Islet precursor cell (in vitro differentiated cells): ENCODE measurements around the gene TOX3.

Source experiments
- DNase-seq: peaks from one replicate; pipeline ENCODE4 v3.0.0-alpha.2; 2018

TOX3 gene

GRCh38 chr16:52489894-52490293, 57.0 kb downstream of the TOX3 start:
- no peak for DNase-seq

DNA sequence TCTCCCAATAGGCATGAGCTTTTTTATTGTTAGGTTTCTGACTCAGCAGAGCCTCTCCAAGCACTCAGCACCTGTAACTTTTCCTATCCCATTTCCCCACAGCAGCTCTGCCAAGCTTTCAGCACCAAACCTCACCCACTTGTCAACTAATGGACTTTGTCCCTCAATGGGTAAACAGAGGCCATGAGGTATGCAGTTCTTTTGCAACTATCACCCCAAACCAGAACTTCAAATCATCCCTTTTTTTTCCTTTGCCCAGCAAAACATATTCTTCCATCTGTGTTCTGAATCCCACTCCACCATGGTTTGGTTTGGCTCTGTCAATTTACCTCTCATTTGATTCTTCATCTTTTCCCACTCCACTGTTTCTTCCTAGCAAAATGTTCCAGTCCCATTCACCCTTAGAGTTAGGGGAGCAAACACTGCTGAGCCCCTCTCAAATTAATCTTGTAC, 58.1 kb downstream of the TOX3 start:
- DNase-seq, result no peak

DNA sequence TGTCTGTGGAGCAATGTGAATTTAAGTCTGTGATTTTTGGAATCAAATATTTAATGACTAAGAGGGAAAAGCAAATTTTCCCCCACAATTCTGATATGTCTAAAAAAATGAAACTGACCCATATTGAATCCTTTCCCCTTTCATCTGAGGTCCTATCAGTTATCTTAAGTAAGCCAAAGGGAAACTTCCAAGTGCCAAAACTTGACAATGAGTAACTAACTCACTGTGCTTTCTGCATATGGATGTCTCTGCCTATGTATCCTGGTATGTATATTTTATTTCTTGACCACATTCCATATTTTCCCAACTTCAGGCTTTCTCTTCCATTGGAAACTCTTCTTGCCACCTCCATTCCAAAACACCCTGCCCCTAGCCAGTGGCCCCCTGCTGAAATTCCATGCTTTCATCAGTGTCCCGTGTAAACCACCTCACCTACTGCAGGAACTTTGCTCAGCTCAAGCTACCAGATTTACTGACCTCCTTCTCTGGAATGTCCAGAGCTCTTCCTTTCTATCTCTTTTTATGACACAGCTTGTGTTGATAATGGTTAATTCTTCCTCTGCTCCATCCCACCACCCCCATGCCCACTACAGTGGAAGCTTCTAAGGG, 59.0 kb downstream of the TOX3 start:
- no peak for DNase-seq

DNA sequence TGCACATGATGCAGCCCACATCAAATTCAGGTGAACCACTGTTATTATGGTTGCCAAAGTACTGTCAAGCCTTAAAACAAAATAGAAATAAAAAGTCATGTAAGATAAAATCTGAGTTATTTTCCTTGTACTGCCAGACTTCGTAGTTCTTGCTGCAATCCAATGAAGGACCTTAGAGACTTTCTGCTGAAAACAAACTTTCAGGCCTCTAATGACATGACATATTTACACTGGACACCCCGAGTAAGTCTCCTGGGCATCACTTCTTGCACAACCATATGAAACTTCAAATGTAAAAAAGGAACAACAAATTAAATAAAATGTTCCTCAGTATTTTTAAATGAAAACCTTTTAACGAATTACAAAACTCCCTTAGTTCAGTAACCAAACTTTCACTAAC, 66.7 kb downstream of the TOX3 start:
- DNase-seq, result no peak

- DNase-seq, result no peak
Measured at GRCh38 chr16:52476111-52476510, 70.8 kb downstream of the TOX3 start.

DNA sequence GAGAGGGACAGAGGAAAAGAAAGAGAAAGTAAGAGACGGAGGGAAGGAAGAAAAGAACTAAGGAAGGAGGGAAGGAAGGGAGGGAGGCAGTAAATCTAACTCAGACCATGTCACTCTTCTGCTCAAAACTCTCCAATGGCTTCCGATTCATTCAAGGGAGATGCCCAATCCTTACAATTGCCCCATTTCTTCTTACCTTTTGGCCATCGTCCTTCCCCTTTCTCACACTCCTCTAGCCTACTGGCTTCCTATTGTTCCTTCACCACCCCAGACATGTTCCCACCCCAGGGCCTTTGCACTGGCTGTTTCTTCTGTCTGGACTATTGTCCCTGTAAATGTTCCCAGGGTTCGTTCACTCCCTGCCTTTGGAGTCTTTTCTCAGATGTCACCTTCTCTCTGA, 72.3 kb downstream of the TOX3 start:
- no peak for DNase-seq

- DNase-seq, result no peak
Measured at GRCh38 chr16:52473096-52473495, 73.8 kb downstream of the TOX3 start.

DNA sequence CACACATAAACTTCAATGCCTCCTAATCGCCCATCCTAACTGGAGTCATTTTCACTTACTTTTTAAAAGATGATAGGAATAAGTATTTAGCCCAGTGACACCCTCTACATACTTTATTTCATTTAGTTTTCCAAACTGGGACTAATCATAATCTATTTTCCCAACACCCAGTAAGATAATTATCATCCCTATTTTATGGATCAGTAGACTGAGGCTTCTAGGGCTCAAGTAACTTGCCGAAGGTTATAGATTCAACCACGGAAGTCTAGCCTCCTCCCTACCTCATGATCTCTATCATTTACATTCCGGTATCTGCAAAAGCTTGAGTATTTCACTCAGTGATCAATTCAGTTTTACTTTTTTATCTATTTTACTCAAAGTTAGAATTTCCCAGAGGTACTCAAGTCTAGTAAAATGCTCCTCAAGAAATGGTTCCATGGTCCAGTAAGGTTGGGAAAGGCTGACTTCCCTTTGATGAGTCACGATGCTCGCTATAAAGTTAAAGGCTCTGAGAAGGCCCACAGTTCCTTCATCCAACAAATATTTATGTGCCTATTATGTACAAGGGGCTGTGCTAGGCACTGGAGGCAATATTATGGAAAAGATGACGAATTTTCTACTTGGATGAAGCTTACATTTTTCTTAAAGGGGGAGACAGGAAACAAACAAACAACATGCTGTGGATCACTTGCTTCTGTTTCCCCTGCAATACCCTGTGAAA, 75.1 kb downstream of the TOX3 start:
- no peak for DNase-seq

DNA sequence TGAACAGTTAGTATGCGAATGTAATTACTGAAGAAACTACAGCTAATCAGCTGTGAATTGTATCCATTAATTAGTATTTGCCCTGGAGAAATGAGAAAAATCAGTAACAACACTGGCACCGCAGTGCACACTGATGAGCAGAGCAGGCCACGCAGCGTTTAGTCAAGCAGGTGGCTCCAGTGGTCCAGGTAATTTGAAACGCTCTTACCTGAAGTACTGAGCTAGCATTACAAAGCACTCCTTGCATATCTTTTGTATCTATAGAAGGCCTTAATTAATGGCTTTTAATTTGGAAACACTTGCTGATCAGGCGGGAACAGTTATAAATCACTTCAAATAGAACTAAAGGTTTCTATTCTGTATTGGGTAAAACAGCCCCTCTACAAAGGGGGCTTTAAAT, 76.4 kb downstream of the TOX3 start:
- no peak for DNase-seq

DNA sequence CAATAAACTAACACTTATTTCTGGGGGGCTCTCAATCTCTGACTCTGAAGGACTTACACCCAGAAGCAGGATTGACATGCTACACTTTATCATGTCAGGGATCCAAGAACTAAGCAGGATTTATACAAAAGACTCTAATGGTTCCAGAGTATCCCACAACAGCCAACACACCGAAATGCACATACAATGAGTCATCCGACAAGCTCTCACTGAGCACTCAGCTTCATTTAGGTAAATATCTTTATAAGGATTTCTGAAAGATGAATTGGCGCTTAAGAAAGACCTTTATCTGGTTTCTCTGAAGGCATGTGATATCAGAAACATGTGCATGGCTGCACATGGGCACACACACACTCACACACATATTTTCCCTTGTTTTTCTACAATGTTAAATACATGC, 77.2 kb downstream of the TOX3 start:
- DNase-seq, result peak; percentile 65

GRCh38 chr16:52469091-52469490, 77.9 kb downstream of the TOX3 start:
- DNase-seq, result no peak

DNA sequence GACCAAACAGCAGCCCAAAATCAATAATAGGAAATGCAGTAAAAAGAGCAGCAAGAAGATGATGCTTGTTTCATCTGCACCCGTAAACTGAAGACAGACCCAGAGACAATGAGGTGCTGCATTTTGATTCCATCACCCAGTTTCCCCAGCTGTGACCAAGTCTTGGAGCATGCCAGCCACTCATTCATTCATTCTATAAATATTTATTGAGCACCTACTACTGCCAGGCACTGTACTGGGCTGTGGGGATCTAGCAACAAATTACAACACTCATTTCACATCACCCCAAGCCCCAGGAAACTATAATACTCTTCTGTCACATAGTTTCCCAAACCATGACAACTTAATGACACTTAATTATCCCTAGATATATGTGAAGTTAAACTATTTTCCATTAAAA, 79.2 kb downstream of the TOX3 start:
- no peak for DNase-seq

DNA sequence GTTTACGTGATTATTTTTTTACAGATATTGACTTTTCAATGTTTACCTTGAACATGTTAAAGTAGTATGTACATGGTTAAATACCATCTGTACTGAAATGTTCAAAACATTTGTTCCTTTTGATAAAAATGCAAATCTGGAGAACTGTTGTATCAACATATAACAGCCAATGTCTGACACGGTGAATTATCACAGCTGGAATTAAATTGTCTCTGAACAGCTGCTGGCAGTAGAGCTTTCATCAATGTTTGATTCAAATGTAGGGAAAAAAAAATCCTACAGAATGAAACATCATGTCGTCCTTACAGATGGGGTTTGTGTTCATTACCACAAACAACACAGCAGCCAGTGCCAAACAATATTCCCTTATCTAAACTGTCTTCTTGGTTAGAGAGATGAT, 79.9 kb downstream of the TOX3 start:
- DNase-seq, result no peak

GRCh38 chr16:52465711-52466267, 81.2 kb downstream of the TOX3 start:
- no peak for DNase-seq

DNA sequence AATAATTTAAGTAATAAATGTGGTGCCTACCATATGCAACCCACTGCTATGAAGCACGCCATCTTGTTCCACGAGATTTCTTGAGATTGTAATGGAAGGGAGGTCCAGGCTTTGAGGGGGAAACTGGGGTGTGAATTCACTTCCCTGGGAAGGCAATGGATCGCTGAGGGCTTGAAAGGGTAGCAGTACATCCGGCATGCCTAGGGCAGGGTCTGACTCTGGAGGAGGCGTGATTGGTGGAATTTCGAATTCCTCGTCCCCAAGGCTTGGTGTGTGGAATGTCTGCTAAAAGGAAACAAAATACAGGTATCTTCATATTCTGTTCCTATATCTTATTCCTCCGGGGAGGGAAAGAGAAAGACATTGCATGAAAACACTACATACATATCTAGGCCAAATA, 83.0 kb downstream of the TOX3 start:
- no peak for DNase-seq

- DNase-seq, result no peak
Measured at GRCh38 chr16:52462816-52463215, 84.1 kb downstream of the TOX3 start.

- no peak for DNase-seq
Measured at GRCh38 chr16:52460639-52461178, 86.2 kb downstream of the TOX3 start.

- peak; percentile 92 for DNase-seq
Measured at GRCh38 chr16:52456368-52456767, 90.6 kb downstream of the TOX3 start.

DNA sequence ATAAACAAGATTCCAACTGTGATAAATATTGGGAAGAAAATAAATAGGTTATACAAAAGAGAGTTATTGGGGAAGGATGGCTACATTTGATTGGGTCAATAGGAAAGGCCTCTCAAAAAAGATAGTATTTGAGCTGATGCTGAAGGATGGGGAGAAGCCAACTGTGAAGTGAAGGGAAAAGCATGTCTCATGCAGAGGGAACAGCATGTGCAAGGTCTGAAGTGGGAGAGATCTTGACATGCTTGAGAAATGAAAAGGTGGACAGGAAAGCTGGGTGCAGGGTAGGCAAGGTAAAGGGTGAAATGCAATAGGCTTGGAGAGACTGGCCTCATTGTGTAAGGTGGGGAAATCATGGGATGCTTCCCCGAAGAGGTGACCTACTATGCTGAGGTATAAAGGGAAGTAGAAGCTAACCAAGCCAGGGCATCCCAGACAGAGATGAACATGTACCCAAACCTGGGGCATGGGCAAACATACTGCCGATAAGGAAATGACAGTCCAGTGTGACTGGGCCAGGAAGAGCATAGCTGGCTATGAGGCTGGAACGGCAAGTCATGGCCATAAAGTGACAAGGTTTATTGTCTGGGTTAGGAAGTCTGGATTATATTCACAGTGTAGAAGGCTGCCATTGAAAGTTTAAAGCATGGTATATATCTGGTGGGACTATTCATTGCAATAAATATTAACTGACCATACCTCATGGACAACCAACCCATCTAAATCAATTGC, 91.2 kb downstream of the TOX3 start:
- DNase-seq, result no peak

DNA sequence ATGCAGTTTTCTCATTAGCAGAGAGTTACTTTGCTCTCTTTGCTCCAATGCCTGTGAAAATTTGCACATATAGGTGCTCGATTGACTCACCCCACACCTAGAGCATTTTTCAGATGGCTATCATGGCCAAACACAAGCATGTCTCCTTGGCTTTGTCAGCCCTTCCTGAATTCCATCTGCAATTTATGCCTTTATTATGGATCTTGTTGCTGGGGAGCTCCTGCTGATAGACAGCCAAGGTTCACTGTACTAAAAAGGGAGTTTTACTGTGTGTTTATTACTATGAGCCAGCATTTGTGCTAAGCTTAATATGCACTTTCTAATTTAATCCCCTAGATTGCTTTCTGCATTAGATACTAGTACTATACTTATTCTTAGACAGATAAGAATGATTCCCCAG, 93.3 kb downstream of the TOX3 start:
- DNase-seq, result no peak

GRCh38 chr16:52451971-52452421, 94.9 kb downstream of the TOX3 start:
- DNase-seq, result no peak

- no peak for DNase-seq
Measured at GRCh38 chr16:52450916-52451315, 96.0 kb downstream of the TOX3 start.

DNA sequence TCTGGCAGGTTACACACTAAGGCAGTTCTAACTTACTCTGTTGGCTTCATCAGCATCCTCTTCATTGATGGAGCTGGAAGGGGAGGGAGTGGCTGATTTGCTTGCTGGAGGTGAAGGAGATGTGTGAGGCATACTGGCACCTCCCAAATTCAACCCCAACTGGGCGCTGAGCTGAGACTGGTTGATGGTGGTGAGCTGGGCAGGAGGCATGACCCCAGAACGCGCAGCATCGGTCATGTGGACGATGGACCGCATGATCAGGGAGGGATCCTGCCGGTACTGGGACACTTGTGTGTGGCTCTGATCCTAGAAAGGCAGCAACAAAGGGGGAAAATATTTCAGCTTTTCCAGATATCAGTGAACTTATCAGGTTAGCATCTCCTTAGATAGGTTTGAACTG, 96.7 kb downstream of the TOX3 start:
- DNase-seq, result no peak

DNA sequence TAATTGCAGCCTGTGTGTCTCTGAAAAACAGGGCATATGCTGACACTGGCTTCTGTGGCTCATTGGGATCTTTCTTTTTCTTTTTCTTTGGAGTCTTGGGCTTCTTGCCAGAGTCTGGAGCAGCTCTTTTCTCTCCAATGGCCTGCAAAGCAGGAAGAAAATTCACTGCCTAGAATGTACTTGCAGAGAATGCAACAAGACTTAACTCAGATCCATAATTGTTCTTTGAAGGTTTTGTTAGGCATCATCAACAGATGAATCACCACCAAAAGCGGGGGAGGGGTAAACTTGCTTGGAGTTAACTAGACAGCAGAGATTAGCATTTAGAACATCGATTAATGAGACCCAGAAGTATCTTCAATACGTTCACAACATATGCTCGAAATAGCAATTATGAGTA, 100.9 kb downstream of the TOX3 start:
- peak; percentile 74 for DNase-seq
